ENCODE data around the gene RBMS2.

DNA sequence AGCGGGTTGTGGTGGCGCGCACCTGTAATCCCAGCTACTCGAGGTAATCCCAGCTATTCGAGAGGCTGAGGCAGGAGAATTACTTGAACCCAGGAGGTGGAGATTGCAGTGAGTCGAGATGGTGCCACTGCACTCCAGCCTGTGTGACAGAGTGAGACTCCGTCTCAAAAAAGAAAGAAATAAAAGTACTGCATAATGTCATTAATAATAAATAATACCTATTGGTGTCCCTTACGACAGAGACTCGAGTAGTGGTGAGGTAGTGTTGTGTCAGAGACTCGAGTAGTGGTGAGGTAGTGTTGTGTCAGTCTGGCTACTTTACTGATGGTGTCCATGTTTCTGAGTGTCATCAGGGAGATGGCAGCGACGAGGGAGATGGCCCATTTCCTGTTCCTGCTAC is 34.9 kb upstream of the RBMS2 start:
- TF ChIP-seq, protein P1, sequence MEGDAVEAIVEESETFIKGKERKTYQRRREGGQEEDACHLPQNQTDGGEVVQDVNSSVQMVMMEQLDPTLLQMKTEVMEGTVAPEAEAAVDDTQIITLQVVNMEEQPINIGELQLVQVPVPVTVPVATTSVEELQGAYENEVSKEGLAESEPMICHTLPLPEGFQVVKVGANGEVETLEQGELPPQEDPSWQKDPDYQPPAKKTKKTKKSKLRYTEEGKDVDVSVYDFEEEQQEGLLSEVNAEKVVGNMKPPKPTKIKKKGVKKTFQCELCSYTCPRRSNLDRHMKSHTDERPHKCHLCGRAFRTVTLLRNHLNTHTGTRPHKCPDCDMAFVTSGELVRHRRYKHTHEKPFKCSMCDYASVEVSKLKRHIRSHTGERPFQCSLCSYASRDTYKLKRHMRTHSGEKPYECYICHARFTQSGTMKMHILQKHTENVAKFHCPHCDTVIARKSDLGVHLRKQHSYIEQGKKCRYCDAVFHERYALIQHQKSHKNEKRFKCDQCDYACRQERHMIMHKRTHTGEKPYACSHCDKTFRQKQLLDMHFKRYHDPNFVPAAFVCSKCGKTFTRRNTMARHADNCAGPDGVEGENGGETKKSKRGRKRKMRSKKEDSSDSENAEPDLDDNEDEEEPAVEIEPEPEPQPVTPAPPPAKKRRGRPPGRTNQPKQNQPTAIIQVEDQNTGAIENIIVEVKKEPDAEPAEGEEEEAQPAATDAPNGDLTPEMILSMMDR (IDR thresholded peaks at IDR 0.05; ENCODE audit: low read depth, low read length) = no peak
- TF ChIP-seq, protein P2, sequence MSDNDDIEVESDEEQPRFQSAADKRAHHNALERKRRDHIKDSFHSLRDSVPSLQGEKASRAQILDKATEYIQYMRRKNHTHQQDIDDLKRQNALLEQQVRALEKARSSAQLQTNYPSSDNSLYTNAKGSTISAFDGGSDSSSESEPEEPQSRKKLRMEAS (IDR thresholded peaks at IDR 0.05; ENCODE audit: low read depth, low read length) = no peak
